DND-41 (cell line): ENCODE results near the gene ASTN1.

ENCODE experiments used
- ATAC-seq: fragments of 200-7000 bp; cut with Tn5 transposase; 3 replicates; pipeline ENCODE4 v1.9.1; 2021; ENCODE audit warnings: low read depth; ENCODE audit not compliant: insufficient read depth
- DNase-seq: peaks from one replicate; pipeline ENCODE4 v3.0.0-alpha.2; 2020
- H2AFZ ChIP-seq: 2 replicates; pipeline ENCODE4 v1.6.0; 2012; ENCODE audit warnings: low read depth, low read length
- H3K27ac ChIP-seq: 2 replicates; pipeline ENCODE4 v1.5.1; 2012; ENCODE audit warnings: low read length, inconsistent platforms
- H3K27me3 ChIP-seq: fragments of 200-600 bp; sonication (generic); 2 replicates; pipeline ENCODE4 v1.6.0; 2012; ENCODE audit warnings: low read length, mild to moderate bottlenecking, inconsistent platforms; ENCODE audit not compliant: insufficient read depth, poor library complexity
- H3K36me3 ChIP-seq: 2 replicates; pipeline ENCODE4 v1.5.1; 2012; ENCODE audit warnings: low read length, inconsistent platforms; ENCODE audit not compliant: insufficient read depth
- H3K4me1 ChIP-seq: 2 replicates; pipeline ENCODE4 v1.5.1; 2012; ENCODE audit warnings: mild to moderate bottlenecking, low read length; ENCODE audit not compliant: insufficient read depth
- H3K4me2 ChIP-seq: 2 replicates; pipeline ENCODE4 v1.6.0; 2012; ENCODE audit warnings: mild to moderate bottlenecking, moderate library complexity, low read length, inconsistent platforms; ENCODE audit not compliant: insufficient read depth
- H3K4me3 ChIP-seq, 2 experiments: fragments of 200-600 bp in 1 of 2; shearing (Covaris generic) in 1 of 2; 2 replicates each; pipeline ENCODE4 v1.5.1; 2012 to 2016; ENCODE audit warnings: inconsistent platforms in 2 of 2, low read length in 2 of 2, mild to moderate bottlenecking in 2 of 2, low read depth in 1 of 2, moderate library complexity in 1 of 2
- H3K79me2 ChIP-seq: 2 replicates; pipeline ENCODE4 v1.6.0; 2012; ENCODE audit warnings: low read length, inconsistent platforms; ENCODE audit not compliant: insufficient read depth
- H3K9ac ChIP-seq: 2 replicates; pipeline ENCODE4 v1.6.0; 2012; ENCODE audit warnings: low read depth, mild to moderate bottlenecking, inconsistent platforms, low read length, moderate library complexity
- H3K9me3 ChIP-seq: 2 replicates; pipeline ENCODE4 v1.5.1; 2012; ENCODE audit warnings: low read length, moderate library complexity, mild to moderate bottlenecking, inconsistent platforms; ENCODE audit not compliant: insufficient read depth, severe bottlenecking
- H4K20me1 ChIP-seq: 2 replicates; pipeline ENCODE4 v1.6.0; 2012; ENCODE audit warnings: low read length; ENCODE audit not compliant: insufficient read depth
- EZH2 ChIP-seq: IDR thresholded peaks from 3 replicates; pipeline ENCODE4 v1.6.1; 2012; ENCODE audit warnings: borderline replicate concordance, low read depth, mild to moderate bottlenecking, moderate library complexity, low read length, inconsistent platforms; ENCODE audit not compliant: severe bottlenecking
- TF ChIP-seq, protein P1 (sequence below): IDR thresholded peaks from 2 replicates; pipeline ENCODE4 v1.5.1; 2012; ENCODE audit warnings: borderline replicate concordance, low read length, moderate library complexity, mild to moderate bottlenecking; ENCODE audit not compliant: poor library complexity, severe bottlenecking; ENCODE audit errors: extremely low read depth

The ASTN1 gene

DNA sequence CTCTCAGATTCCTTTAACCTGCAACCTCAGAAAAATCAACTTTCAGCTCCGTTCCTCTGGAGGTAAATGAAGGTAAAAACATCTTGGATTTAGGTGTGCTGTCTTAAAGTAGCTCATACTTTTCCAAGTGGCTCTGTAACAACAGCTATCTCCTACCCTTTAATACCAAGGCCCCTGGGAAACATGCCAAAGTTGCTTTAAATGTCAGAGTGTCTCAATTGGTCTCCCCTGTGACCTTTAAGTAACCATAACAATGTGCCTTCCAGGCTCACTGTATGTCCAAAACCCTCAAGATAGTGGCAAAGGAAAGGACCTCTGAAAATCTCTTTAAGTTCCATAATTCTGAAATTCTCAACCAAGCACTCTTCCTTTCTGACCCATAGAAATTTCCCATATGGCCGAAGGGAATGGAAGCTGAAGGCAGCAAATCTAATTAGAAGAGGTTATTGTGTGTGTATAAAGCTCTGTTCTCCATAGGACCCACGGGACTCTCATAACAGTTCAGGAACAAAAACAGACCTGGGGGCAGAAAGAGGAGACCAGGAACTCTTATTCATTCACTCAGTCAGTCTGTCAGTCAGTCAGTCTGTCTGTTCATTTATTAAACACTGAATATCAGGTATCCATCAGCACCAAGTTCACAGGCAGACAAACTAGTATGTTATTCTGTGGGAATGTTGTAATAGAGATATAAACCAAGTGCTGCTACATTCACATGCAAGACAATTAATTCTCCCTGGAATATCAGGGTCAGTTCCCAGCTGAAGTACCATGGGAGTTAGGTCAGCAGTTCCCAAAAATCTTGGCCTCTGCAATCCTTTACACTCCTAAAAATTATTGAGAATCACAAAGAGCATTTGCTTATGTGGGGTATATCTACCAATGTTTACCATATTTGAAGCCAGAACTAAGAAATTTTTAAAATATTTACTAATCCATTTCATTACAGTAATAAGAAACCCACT is 19.1 kb downstream of the ASTN1 start:
- H3K79me2 ChIP-seq = no peaks in the 10 kb centered on the region
- no peak overlapping the region for H3K9ac ChIP-seq
- H2AFZ ChIP-seq = no peak overlapping the region
- no peaks in the 10 kb centered on the region for H3K36me3 ChIP-seq
- H4K20me1 ChIP-seq = no peaks in the 10 kb centered on the region
- no peak overlapping the region for H3K27ac ChIP-seq
- H3K4me3 ChIP-seq = no peak overlapping the region
- no peaks in the 10 kb centered on the region for H3K9me3 ChIP-seq
- H3K4me1 ChIP-seq = no peaks in the 10 kb centered on the region
- H3K4me2 ChIP-seq = no peak overlapping the region
- ATAC-seq = no peak
- DNase-seq = no peak
- H3K27me3 ChIP-seq = no peaks in the 10 kb centered on the region
- no peak for TF ChIP-seq EZH2

DNA sequence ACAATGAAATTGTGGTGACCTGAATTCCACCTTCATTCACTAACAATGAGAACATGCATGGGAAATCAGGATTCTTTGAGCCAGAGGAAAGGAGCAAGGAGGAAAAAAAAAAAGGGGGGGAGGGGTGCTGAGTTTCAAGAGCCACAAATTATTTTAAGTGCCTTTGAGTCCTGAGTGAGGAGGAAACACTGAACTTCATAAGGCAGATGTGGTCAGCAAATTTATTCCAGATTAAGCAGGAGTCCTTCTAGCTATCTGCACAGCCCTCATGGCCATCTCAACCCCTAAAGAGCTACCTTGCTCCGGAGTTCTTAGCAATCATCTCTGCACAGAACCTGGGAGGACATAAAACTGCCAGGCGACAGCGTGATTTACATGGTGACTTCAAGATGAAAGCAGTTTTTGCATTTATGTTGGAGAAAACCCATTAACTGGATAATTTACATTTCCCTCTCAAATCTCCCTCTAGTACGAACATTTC is 21.7 kb downstream of the ASTN1 start:
- Histone ChIP-seq H3K9me3 (no peaks in the 10 kb centered on the region), H3K4me3 (no peak overlapping the region), H2AFZ (no peak overlapping the region), H3K9ac (no peak overlapping the region), H3K4me1 (no peaks in the 10 kb centered on the region), H3K27ac (no peak overlapping the region), H3K4me2 (no peak overlapping the region), H3K27me3 (no peaks in the 10 kb centered on the region), H4K20me1 (no peaks in the 10 kb centered on the region), H3K36me3 (no peaks in the 10 kb centered on the region), H3K79me2 (no peaks in the 10 kb centered on the region)
- DNase-seq = no peak
- no peak for TF ChIP-seq EZH2
- TF ChIP-seq, protein P1, sequence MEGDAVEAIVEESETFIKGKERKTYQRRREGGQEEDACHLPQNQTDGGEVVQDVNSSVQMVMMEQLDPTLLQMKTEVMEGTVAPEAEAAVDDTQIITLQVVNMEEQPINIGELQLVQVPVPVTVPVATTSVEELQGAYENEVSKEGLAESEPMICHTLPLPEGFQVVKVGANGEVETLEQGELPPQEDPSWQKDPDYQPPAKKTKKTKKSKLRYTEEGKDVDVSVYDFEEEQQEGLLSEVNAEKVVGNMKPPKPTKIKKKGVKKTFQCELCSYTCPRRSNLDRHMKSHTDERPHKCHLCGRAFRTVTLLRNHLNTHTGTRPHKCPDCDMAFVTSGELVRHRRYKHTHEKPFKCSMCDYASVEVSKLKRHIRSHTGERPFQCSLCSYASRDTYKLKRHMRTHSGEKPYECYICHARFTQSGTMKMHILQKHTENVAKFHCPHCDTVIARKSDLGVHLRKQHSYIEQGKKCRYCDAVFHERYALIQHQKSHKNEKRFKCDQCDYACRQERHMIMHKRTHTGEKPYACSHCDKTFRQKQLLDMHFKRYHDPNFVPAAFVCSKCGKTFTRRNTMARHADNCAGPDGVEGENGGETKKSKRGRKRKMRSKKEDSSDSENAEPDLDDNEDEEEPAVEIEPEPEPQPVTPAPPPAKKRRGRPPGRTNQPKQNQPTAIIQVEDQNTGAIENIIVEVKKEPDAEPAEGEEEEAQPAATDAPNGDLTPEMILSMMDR = no peak
- ATAC-seq = no peak

DNA sequence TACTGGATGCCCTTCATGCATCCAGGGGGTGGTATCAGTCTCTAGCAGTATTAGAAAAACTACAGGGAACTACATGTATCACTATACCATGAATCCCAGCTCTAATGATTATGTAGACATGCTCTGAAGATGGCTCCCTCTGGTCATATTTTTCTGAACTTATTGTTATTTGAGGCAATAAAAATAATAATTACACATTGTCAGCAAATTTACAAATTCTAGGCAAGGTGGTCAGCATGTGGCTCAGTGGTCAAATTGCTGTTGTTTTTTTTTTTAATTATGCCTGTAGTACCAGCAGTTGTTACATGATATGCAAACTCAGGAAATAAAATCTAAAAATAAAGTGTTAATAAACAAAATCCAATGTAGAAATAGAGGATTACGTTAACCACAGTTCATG is 22.5 kb downstream of the ASTN1 start:
- TF ChIP-seq, protein P1 = no peak
- TF ChIP-seq EZH2 = no peak
- Histone ChIP-seq H3K27me3 (no peaks in the 10 kb centered on the region), H3K4me2 (no peak overlapping the region), H3K9ac (no peak overlapping the region), H3K36me3 (no peaks in the 10 kb centered on the region), H3K79me2 (no peaks in the 10 kb centered on the region), H3K4me1 (no peaks in the 10 kb centered on the region), H3K4me3 (no peak overlapping the region), H3K27ac (no peak overlapping the region), H3K9me3 (no peaks in the 10 kb centered on the region), H2AFZ (no peak overlapping the region), H4K20me1 (no peaks in the 10 kb centered on the region)
- ATAC-seq (no peak), DNase-seq (no peak)

DNA sequence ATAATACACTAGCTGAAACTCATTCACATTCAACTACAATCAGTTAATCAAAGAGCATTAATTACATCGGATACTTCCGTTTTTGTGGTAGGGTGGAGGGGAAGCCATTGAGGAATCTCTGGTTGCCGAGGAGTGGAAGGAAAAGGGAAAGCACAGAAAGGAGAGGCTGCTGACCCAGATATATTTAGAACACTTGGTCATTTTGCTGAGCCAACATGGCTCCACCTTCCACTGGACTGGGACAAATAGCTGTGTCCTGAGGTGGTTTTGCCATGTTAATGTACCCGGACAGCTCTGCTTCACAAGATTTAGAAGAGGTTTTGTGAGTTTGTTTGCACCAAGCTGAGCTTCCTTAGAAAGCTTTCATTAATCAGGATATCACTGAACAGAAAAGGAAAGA is 26.2 kb downstream of the ASTN1 start:
- no peak overlapping the region for H3K9ac ChIP-seq
- H3K4me2 ChIP-seq = no peak overlapping the region
- no peak overlapping the region for H3K4me3 ChIP-seq
- TF ChIP-seq EZH2 = no peak
- TF ChIP-seq, protein P1 = no peak
- H3K9me3 ChIP-seq = no peaks in the 10 kb centered on the region
- H3K27me3 ChIP-seq = no peaks in the 10 kb centered on the region
- ATAC-seq (no peak), DNase-seq (no peak)
- H3K4me1 ChIP-seq = no peaks in the 10 kb centered on the region
- H3K79me2 ChIP-seq = no peaks in the 10 kb centered on the region
- H3K27ac ChIP-seq = no peak overlapping the region
- H3K36me3 ChIP-seq = no peaks in the 10 kb centered on the region
- H2AFZ ChIP-seq = no peak overlapping the region
- H4K20me1 ChIP-seq = no peaks in the 10 kb centered on the region
